Measurements from ENCODE around the gene HMGA1. TPM values are rescaled to one million over a fixed set of nuclear protein-coding genes. Genes with fewer than 3 reads are reported as not detected.

The HMGA1 gene
- total and polyA plus RNA-seq, 2 experiments from 2014 or later = 1,411 to 2,052 TPM

DNA sequence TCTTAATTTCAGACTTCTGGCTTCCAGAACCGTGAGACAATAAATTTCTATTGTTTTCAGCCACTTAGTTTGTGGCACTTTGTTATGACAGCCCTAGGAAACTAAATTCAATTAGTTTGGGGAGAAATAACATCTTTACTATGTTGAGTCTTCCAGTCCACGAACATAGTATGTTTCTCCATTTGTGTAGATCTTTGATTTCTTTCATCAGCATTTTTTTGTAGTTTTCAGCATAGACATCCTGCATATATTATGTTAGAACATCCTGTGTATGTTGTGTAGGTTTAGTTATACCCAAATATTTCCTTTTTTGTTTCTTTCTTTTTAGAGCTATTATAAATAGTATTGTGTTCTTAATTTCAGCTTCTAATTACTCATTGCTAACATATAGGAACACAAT, 18.0 kb upstream of the HMGA1 start:
- Histone ChIP-seq H3K36me3 (ENCODE audit: insufficient read depth) (no peaks in the 10 kb centered on the region), H3K79me2 (replicated peaks; ENCODE audit: insufficient read depth) (no peaks in the 10 kb centered on the region)
- TF ChIP-seq ZNF114 (CRISPR knock-in tag; IDR thresholded peaks at IDR 0.05) (no peak), ZNF331 (CRISPR knock-in tag; IDR thresholded peaks at IDR 0.05; ENCODE audit: low read depth) (no peak), STAT1 (IDR thresholded peaks at IDR 0.05; ENCODE audit: unreplicated experiment) (no peak), NANOG (IDR thresholded peaks at IDR 0.05; ENCODE audit: borderline replicate concordance) (no peak)
- TF ChIP-seq, protein P1, sequence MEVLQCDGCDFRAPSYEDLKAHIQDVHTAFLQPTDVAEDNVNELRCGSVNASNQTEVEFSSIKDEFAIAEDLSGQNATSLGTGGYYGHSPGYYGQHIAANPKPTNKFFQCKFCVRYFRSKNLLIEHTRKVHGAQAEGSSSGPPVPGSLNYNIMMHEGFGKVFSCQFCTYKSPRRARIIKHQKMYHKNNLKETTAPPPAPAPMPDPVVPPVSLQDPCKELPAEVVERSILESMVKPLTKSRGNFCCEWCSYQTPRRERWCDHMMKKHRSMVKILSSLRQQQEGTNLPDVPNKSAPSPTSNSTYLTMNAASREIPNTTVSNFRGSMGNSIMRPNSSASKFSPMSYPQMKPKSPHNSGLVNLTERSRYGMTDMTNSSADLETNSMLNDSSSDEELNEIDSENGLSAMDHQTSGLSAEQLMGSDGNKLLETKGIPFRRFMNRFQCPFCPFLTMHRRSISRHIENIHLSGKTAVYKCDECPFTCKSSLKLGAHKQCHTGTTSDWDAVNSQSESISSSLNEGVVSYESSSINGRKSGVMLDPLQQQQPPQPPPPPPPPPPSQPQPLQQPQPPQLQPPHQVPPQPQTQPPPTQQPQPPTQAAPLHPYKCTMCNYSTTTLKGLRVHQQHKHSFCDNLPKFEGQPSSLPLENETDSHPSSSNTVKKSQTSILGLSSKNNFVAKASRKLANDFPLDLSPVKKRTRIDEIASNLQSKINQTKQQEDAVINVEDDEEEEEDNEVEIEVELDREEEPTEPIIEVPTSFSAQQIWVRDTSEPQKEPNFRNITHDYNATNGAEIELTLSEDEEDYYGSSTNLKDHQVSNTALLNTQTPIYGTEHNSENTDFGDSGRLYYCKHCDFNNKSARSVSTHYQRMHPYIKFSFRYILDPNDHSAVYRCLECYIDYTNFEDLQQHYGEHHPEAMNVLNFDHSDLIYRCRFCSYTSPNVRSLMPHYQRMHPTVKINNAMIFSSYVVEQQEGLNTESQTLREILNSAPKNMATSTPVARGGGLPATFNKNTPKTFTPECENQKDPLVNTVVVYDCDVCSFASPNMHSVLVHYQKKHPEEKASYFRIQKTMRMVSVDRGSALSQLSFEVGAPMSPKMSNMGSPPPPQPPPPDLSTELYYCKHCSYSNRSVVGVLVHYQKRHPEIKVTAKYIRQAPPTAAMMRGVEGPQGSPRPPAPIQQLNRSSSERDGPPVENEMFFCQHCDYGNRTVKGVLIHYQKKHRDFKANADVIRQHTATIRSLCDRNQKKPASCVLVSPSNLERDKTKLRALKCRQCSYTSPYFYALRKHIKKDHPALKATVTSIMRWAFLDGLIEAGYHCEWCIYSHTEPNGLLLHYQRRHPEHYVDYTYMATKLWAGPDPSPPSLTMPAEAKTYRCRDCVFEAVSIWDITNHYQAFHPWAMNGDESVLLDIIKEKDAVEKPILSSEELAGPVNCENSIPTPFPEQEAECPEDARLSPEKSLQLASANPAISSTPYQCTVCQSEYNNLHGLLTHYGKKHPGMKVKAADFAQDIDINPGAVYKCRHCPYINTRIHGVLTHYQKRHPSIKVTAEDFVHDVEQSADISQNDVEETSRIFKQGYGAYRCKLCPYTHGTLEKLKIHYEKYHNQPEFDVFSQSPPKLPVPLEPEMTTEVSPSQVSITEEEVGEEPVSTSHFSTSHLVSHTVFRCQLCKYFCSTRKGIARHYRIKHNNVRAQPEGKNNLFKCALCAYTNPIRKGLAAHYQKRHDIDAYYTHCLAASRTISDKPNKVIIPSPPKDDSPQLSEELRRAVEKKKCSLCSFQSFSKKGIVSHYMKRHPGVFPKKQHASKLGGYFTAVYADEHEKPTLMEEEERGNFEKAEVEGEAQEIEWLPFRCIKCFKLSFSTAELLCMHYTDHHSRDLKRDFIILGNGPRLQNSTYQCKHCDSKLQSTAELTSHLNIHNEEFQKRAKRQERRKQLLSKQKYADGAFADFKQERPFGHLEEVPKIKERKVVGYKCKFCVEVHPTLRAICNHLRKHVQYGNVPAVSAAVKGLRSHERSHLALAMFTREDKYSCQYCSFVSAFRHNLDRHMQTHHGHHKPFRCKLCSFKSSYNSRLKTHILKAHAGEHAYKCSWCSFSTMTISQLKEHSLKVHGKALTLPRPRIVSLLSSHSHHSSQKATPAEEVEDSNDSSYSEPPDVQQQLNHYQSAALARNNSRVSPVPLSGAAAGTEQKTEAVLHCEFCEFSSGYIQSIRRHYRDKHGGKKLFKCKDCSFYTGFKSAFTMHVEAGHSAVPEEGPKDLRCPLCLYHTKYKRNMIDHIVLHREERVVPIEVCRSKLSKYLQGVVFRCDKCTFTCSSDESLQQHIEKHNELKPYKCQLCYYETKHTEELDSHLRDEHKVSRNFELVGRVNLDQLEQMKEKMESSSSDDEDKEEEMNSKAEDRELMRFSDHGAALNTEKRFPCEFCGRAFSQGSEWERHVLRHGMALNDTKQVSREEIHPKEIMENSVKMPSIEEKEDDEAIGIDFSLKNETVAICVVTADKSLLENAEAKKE (CRISPR knock-in tag; IDR thresholded peaks at IDR 0.05) = no peak
- TF ChIP-seq, protein P2, sequence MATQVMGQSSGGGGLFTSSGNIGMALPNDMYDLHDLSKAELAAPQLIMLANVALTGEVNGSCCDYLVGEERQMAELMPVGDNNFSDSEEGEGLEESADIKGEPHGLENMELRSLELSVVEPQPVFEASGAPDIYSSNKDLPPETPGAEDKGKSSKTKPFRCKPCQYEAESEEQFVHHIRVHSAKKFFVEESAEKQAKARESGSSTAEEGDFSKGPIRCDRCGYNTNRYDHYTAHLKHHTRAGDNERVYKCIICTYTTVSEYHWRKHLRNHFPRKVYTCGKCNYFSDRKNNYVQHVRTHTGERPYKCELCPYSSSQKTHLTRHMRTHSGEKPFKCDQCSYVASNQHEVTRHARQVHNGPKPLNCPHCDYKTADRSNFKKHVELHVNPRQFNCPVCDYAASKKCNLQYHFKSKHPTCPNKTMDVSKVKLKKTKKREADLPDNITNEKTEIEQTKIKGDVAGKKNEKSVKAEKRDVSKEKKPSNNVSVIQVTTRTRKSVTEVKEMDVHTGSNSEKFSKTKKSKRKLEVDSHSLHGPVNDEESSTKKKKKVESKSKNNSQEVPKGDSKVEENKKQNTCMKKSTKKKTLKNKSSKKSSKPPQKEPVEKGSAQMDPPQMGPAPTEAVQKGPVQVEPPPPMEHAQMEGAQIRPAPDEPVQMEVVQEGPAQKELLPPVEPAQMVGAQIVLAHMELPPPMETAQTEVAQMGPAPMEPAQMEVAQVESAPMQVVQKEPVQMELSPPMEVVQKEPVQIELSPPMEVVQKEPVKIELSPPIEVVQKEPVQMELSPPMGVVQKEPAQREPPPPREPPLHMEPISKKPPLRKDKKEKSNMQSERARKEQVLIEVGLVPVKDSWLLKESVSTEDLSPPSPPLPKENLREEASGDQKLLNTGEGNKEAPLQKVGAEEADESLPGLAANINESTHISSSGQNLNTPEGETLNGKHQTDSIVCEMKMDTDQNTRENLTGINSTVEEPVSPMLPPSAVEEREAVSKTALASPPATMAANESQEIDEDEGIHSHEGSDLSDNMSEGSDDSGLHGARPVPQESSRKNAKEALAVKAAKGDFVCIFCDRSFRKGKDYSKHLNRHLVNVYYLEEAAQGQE (IDR thresholded peaks at IDR 0.05; ENCODE audit: unreplicated experiment) = no peak
- TF ChIP-seq, protein P3, sequence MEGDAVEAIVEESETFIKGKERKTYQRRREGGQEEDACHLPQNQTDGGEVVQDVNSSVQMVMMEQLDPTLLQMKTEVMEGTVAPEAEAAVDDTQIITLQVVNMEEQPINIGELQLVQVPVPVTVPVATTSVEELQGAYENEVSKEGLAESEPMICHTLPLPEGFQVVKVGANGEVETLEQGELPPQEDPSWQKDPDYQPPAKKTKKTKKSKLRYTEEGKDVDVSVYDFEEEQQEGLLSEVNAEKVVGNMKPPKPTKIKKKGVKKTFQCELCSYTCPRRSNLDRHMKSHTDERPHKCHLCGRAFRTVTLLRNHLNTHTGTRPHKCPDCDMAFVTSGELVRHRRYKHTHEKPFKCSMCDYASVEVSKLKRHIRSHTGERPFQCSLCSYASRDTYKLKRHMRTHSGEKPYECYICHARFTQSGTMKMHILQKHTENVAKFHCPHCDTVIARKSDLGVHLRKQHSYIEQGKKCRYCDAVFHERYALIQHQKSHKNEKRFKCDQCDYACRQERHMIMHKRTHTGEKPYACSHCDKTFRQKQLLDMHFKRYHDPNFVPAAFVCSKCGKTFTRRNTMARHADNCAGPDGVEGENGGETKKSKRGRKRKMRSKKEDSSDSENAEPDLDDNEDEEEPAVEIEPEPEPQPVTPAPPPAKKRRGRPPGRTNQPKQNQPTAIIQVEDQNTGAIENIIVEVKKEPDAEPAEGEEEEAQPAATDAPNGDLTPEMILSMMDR (conservative IDR thresholded peaks at IDR 0.05; ENCODE audit: low read depth in 2 of 2) = no peak
- TF ChIP-seq, protein P4, sequence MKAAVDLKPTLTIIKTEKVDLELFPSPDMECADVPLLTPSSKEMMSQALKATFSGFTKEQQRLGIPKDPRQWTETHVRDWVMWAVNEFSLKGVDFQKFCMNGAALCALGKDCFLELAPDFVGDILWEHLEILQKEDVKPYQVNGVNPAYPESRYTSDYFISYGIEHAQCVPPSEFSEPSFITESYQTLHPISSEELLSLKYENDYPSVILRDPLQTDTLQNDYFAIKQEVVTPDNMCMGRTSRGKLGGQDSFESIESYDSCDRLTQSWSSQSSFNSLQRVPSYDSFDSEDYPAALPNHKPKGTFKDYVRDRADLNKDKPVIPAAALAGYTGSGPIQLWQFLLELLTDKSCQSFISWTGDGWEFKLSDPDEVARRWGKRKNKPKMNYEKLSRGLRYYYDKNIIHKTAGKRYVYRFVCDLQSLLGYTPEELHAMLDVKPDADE (IDR thresholded peaks at IDR 0.05) = no peak

More for the DNA sequence above, 18.0 kb upstream of the HMGA1 start:
- Mint-ChIP-seq H3K36me3 (ENCODE audit: low read depth) (no peaks in the 10 kb centered on the region), H3K4me1 (peaks cover 9% of the 10 kb centered on the region; the same call in 2 of the 3 replicates), H3K4me3 (no peak overlapping the region), H3K27me3 (ENCODE audit: insufficient read depth, low read depth, poor library complexity) (peaks cover 9% of the 10 kb centered on the region), H3K27ac (no peak overlapping the region), H3K9me3 (no peaks in the 10 kb centered on the region; the same call in 2 of the 3 replicates)
- no peaks in the 10 kb centered on the region for H4K20me1 ChIP-seq (replicated peaks; ENCODE audit: insufficient read depth)
- H3K4me2 ChIP-seq = no peak overlapping the region
- 0 out of 2 replicates have a peak overlapping the region, but pooled peaks have one; percentile 7 for H2AFZ ChIP-seq
- H3K9me2 ChIP-seq (ENCODE audit: insufficient read depth) = no peaks in the 10 kb centered on the region
- H3K4me1 ChIP-seq (ENCODE audit: insufficient read depth) = peaks cover 10% of the 10 kb centered on the region
- no peaks in the 10 kb centered on the region for H3K27me3 ChIP-seq (ENCODE audit: insufficient read depth)
- ATAC-seq = no peak
- H3K27ac ChIP-seq (ENCODE audit: low read depth) = no peak overlapping the region
- H3F3A ChIP-seq (replicated peaks; ENCODE audit: low read depth) = no peaks in the 10 kb centered on the region
- no peak for DNase-seq (ENCODE audit: low spot score)
- no peak overlapping the region for H3K4me3 ChIP-seq
